Measurements from ENCODE around the gene ZNF844. TPM values are rescaled to one million over a fixed set of nuclear protein-coding genes. Genes with fewer than 3 reads are reported as not detected.
A peak's percentile ranks its signal among the peaks of the same experiment; 100 is the strongest.

The ZNF844 gene
- total and polyA plus RNA-seq, 10 of the 15 experiments (the other 5 are each of a cell fraction or from before 2014, with no cell fraction given): 0.16 to 1.1 (median 0.70) TPM

GRCh38 chr19:12092956-12093355 is 28.4 kb downstream of the ZNF844 start (continued):
- no peak for TF ChIP-seq ATF2 (IDR thresholded peaks at IDR 0.05; ENCODE audit: low read length)

GRCh38 chr19:12093777-12094176 is 29.2 kb downstream of the ZNF844 start:
- no peaks in the 10 kb centered on the region for H3K79me2 ChIP-seq (ENCODE audit: control insufficient read depth, insufficient read depth, low read length)
- intact Hi-C loops (cut with micrococcal nuclease; ENCODE audit: unreplicated experiment) (no loop called here), in situ Hi-C loops (cut with MboI) (no loop called here)
- no peak overlapping the region for H3K4me3 ChIP-seq
- H3K4me2 ChIP-seq (ENCODE audit: control insufficient read depth, insufficient read depth): no peak overlapping the region; the same call in 1 of the 2 replicates
- H3K9me3 ChIP-seq (replicated peaks; ENCODE audit: control insufficient read depth, insufficient read depth, low read length): peaks cover 2% of the 10 kb centered on the region; the same call in 2 of the 3 replicates
- RAD21 ChIA-PET (ENCODE audit: unreplicated experiment): no interaction called here
- no peaks in the 10 kb centered on the region for H3K27me3 ChIP-seq (replicated peaks in 1 of 2; ENCODE audit: control insufficient read depth in 2 of 2, insufficient read depth in 2 of 2, low read length in 1 of 2)
- ATAC-seq: peak; percentile 36; the same call in 2 of the 3 replicates
- CTCF ChIA-PET: interaction anchor here (4.1 kb wide), 1 partner anchor 170 kb away, joined by 26 read pairs; the partner anchor contains the start of gene ZNF700
- 0% methylated on average over 3 of the region's 3 CpGs for WGBS (ENCODE audit: insufficient coverage, insufficient replicate concordance, low lambda C conversion rate, missing lambda C conversion rate)
- H4K20me1 ChIP-seq (ENCODE audit: control insufficient read depth, insufficient read depth): no peaks in the 10 kb centered on the region
- H3K9ac ChIP-seq (ENCODE audit: control insufficient read depth, insufficient read depth, low read length): no peak overlapping the region
- no TSS peak for BruUV-seq (replicated peaks)
- no peak overlapping the region for H2AFZ ChIP-seq (ENCODE audit: control insufficient read depth, low read depth, low read length)
- TF ChIP-seq PKNOX1 (IDR thresholded peaks at IDR 0.05) (peak; percentile 60), SRF (IDR thresholded peaks at IDR 0.05; ENCODE audit: low read depth in 2 of 2, low read length in 2 of 2) (no peak), CREB1 (IDR thresholded peaks at IDR 0.05; ENCODE audit: low read depth) (0 out of 2 replicates have a peak, but pooled peaks have one; percentile 34), JUNB (IDR thresholded peaks at IDR 0.05) (0 out of 2 replicates have a peak, but pooled peaks have one; percentile 8), RAD51 (IDR thresholded peaks at IDR 0.05) (no peak), EP300 (IDR thresholded peaks at IDR 0.05; ENCODE audit: borderline replicate concordance in 1 of 2, control insufficient read depth in 1 of 2, low read depth in 2 of 2, low read length in 2 of 2) (no peak)
- POLR2A ChIA-PET: interaction anchor here (0.6 kb wide), 2 partner anchors 24 to 241 kb away, joined by 5 to 7 read pairs; no protein-coding TSS in a partner anchor
- H3K27ac ChIP-seq (ENCODE audit: control insufficient read depth, insufficient read depth): no peak overlapping the region
- no peaks in the 10 kb centered on the region for H3K4me1 ChIP-seq (ENCODE audit: control insufficient read depth, insufficient read depth, low read length)
- FAIRE-seq: peak; percentile 49
- SMC1A ChIA-PET (ENCODE audit: uncharacterized antibody, unreplicated experiment): no interaction called here
- DNase-seq (ENCODE audit: low read depth, low spot score): peak; percentile 23
- H3K36me3 ChIP-seq (ENCODE audit: control insufficient read depth in 2 of 2, insufficient read depth in 2 of 2, low read length in 1 of 2): no peaks in the 10 kb centered on the region
